ENCODE data around the gene MMP11. TPM values are rescaled to one million over a fixed set of nuclear protein-coding genes. Genes with fewer than 3 reads are reported as not detected.

The MMP11 gene
- 23.8 TPM for total RNA-seq

GRCh38 chr22:23772649-23773473 lies at the start of gene MMP11:
Gene MMP11, plus strand, starts transcription at chr22:23772849. Its CDS starts 22 bp downstream, at chr22:23772871.

GRCh38 chr22:23750714-23751440 lies 21.8 kb upstream of the MMP11 start, which contains the start of gene ZNF70:
Gene ZNF70, minus strand, starts transcription at chr22:23751112. Its CDS starts 5,972 bp downstream, at chr22:23745140.

GRCh38 chr22:23754220-23754919 lies 18.3 kb upstream of the MMP11 start, which contains the start of gene VPREB3:
Gene VPREB3, minus strand, starts transcription at chr22:23754425. Its CDS starts 62 bp downstream, at chr22:23754363.

GRCh38 chr22:23762842-23763578 lies 9.6 kb upstream of the MMP11 start, which contains the start of gene C22orf15:
Gene C22orf15, plus strand, starts transcription at chr22:23762990. Its CDS starts 317 bp downstream, at chr22:23763307.

GRCh38 chr22:23767673-23768548 lies 4.7 kb upstream of the MMP11 start, which contains the start of gene CHCHD10:
Gene CHCHD10, minus strand, starts transcription at chr22:23767972. Its CDS starts 98 bp downstream, at chr22:23767874.

GRCh38 chr22:23786752-23787599 lies 14.3 kb downstream of the MMP11 start, which contains the start of gene SMARCB1:
Gene SMARCB1, plus strand, starts transcription at chr22:23786966. Its CDS starts 204 bp downstream, at chr22:23787170.

Other genes with a start within 250 kb of the MMP11 start
- gene IGLL1, start 192.6 kb upstream of the MMP11 start, total RNA-seq: not detected
- gene DRICH1, start 140.5 kb upstream of the MMP11 start, total RNA-seq: 1.6 TPM
- gene RGL4, start 81.8 kb upstream of the MMP11 start, total RNA-seq: not detected
- 9.7 TPM for gene ZNF70, start 21.7 kb upstream of the MMP11 start, total RNA-seq
- gene VPREB3, start 18.4 kb upstream of the MMP11 start, total RNA-seq: not detected
- gene C22orf15, start 9.9 kb upstream of the MMP11 start, total RNA-seq: not detected
- gene CHCHD10, start 4.9 kb upstream of the MMP11 start, total RNA-seq: 5.3 TPM
- gene SMARCB1, start 14.1 kb downstream of the MMP11 start, total RNA-seq: 56.0 TPM
- gene DERL3, start 66.2 kb downstream of the MMP11 start, total RNA-seq: 2.2 TPM
- 25.4 TPM for gene SLC2A11, start 85.0 kb downstream of the MMP11 start, total RNA-seq
- gene MIF, start 121.5 kb downstream of the MMP11 start, total RNA-seq: 82.9 TPM
- 1.9 TPM for gene GSTT2B, start 188.3 kb downstream of the MMP11 start, total RNA-seq
- gene DDTL, start 194.0 kb downstream of the MMP11 start, total RNA-seq: 2.5 TPM
- 37.9 TPM for gene DDT, start 201.6 kb downstream of the MMP11 start, total RNA-seq
- 0.94 TPM for gene GSTT2, start 207.3 kb downstream of the MMP11 start, total RNA-seq
- not detected for gene GSTT4, start 232.6 kb downstream of the MMP11 start, total RNA-seq
- 114 TPM for gene CABIN1, start 238.5 kb downstream of the MMP11 start, total RNA-seq

All from parietal lobe (tissue), 1 donor.